ENCODE measurements around the gene CSNK1E.
A peak's percentile ranks its signal among the peaks of the same experiment; 100 is the strongest.

CSNK1E gene

GRCh38 chr22:38272373-38273134 is 44.7 kb downstream of the CSNK1E start, which contains the start of gene TMEM184B:
Gene TMEM184B (minus strand): TSS chr22:38273010. CDS start chr22:38247961, 25,049 bp downstream.
- DNase-seq, result peak; percentile 78 to 82

GRCh38 chr22:38271927-38272372 is 45.3 kb downstream of the CSNK1E start:
- DNase-seq, result no peak

GRCh38 chr22:38271101-38271500 is 46.1 kb downstream of the CSNK1E start:
- DNase-seq, result no peak

- no peak for DNase-seq
These were observed 46.9 kb downstream of the CSNK1E start for GRCh38 chr22:38270091-38270992.

GRCh38 chr22:38269466-38269865 is 47.8 kb downstream of the CSNK1E start:
- no peak for DNase-seq

GRCh38 chr22:38267086-38267485 is 50.1 kb downstream of the CSNK1E start:
- DNase-seq, result no peak

- DNase-seq, result no peak
These were observed 51.1 kb downstream of the CSNK1E start for GRCh38 chr22:38266120-38266519.

- no peak for DNase-seq
These were observed 52.9 kb downstream of the CSNK1E start for GRCh38 chr22:38264322-38264843.

- peak; percentile 38 to 39 for DNase-seq
These were observed 55.0 kb downstream of the CSNK1E start for GRCh38 chr22:38262051-38262795.

GRCh38 chr22:38260761-38261681 is 56.2 kb downstream of the CSNK1E start:
- DNase-seq, result no peak

- no peak for DNase-seq
These were observed 57.9 kb downstream of the CSNK1E start for GRCh38 chr22:38259370-38259769.

GRCh38 chr22:38258895-38259294 is 58.3 kb downstream of the CSNK1E start:
- DNase-seq, result no peak

- no peak for DNase-seq
These were observed 59.5 kb downstream of the CSNK1E start for GRCh38 chr22:38257650-38258250.

GRCh38 chr22:38257181-38257580 is 60.1 kb downstream of the CSNK1E start:
- DNase-seq, result no peak

- DNase-seq, result no peak
These were observed 61.5 kb downstream of the CSNK1E start for GRCh38 chr22:38255697-38256096.

- no peak for DNase-seq
These were observed 65.9 kb downstream of the CSNK1E start for GRCh38 chr22:38251341-38251692.

- no peak for DNase-seq
These were observed 66.4 kb downstream of the CSNK1E start for GRCh38 chr22:38250643-38251340.

- no peak for DNase-seq
These were observed 67.2 kb downstream of the CSNK1E start for GRCh38 chr22:38249803-38250642.

- no peak for DNase-seq
These were observed 67.9 kb downstream of the CSNK1E start for GRCh38 chr22:38249301-38249700.

- DNase-seq, result no peak
These were observed 69.0 kb downstream of the CSNK1E start for GRCh38 chr22:38248280-38248679.
